Stimulated activated CD8-positive, alpha-beta memory T cell treated with anti-CD3 and anti-CD28 coated beads, Interleukin-15, amount 100 ng/mL, for 48 hours (primary cell): ENCODE results near the gene TRAFD1.
"Not testable (repeated sequence)": the region's sequence is repeated elsewhere in the genome, so short reads cannot be mapped to it uniquely, and the experiment has no call there.

Experiments used
- DNase-seq, 2 donors: peaks; one replicate each; pipeline ENCODE4 v3.0.0-alpha.2; 2020; ENCODE audit warnings: low read depth in 2 of 2

The TRAFD1 gene

GRCh38 chr12:112158461-112159145, 33.2 kb downstream of the TRAFD1 start:
- DNase-seq, result not testable (repeated sequence)

- no peak for DNase-seq
Measured at GRCh38 chr12:112159146-112159541, 33.8 kb downstream of the TRAFD1 start.

DNA sequence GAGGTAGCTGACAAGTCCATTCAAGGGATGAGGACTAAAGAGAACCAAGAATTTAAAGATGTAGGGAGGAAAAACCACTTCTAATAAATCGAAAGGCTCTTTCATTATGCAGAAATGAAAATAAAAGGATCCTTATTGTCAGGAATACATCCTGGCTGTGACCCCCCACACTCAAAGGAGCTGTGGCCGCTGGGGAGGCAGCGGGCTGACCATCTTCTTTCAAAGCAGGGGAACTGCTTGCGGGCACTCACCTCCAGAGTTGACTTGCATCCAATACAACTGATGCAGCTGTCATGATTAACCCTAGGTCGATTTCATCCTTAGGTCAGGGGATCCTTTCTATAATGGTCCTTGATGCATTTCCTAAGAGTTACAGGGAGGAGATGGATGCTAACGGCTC, 35.3 kb downstream of the TRAFD1 start:
- no peak for DNase-seq

- no peak for DNase-seq
Measured at GRCh38 chr12:112161711-112162110, 36.4 kb downstream of the TRAFD1 start.

DNA sequence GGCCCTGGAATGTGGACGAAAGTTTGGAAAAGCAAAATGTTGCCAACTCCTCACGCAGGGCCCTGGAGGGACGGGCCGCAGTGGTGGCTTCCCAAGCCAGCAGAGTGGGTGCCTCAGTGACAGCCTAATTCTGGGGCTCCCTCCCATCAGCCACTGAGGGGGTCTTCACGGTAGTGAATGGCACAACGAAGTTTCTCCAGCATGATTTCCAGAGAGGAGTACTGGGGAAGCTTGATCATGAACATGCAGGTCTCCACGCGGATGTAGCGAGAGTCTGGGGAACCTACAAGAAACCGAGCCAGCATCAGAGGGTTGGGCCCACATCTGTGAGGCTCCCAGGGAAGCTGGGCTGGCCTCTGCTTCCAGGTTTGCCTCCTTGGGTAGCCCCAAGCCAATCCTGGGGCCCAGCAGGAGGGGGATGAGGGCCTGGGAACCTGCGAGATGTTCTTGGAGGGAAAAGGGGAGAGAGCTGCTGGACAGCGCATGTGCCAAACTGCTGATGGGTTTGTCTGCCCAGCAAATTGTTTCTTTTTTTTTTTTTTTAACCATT, 37.0 kb downstream of the TRAFD1 start:
- no peak for DNase-seq

GRCh38 chr12:112163056-112163455, 37.7 kb downstream of the TRAFD1 start:
- DNase-seq, result no peak

DNA sequence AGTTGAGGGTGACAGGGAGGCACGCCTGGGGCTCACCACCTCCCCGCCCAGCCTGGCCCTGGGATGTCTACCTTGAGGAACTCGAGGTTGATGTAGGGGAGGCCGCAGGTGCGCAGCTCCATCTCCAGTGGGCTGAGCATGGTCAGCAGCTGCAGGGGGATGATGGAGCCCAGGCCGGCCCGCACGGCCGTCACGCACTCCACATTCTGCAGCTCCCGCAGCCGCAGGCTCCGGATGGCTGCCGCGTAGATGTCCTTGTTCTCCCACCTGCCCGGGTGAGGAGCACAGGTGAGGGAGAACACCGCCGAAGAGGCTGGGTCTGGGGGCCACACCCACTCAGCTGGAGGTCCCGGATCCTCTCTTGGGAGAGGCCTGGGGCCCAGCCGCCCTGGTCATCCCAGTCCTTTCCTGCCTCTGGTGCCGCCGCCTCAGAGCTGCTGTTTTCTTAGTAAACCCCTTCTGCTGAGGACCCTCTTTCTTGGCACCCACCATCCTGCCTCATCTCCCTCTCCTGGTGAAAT, 38.2 kb downstream of the TRAFD1 start:
- DNase-seq, result no peak

DNA sequence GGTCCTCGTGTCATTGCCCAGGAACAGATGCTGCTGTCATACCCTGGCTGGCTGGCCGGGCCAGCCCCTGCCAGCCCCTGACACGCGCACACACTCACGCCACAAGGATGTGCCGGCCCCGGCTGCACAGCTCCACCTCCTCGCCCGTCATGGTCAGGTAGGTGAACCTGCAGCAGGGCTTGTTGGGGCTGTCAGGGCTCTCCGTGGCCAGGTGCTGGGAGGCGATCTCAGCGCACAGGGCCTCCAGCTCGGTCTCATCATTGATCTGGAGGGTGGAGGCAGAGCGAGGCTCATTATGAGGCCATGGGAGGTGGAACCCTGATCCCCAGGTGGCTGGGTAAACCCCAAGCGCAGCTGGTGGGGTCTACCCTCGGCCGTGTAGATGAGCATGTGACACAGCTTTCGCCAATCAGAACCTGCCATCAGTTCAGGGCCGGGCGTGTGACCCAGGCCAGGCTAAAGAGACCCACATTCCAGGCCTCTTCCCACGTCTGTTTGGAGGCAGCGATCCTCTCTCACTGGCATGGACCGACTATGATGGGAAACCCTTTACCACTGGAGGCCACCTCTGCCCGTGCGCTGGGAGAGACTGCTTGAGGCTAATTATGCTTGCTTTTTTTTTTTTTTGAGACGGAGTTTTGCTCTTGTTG, 38.8 kb downstream of the TRAFD1 start:
- DNase-seq, result no peak

GRCh38 chr12:112165624-112166023, 40.3 kb downstream of the TRAFD1 start:
- DNase-seq, result no peak

- no peak for DNase-seq
Measured at GRCh38 chr12:112166051-112167015, 41.0 kb downstream of the TRAFD1 start.

GRCh38 chr12:112167031-112167461, 41.7 kb downstream of the TRAFD1 start:
- DNase-seq, result no peak

- no peak for DNase-seq
Measured at GRCh38 chr12:112167718-112168525, 42.6 kb downstream of the TRAFD1 start.

GRCh38 chr12:112168561-112168971, 43.2 kb downstream of the TRAFD1 start:
- DNase-seq, result no peak

GRCh38 chr12:112169161-112169872, 44.0 kb downstream of the TRAFD1 start:
- no peak for DNase-seq

DNA sequence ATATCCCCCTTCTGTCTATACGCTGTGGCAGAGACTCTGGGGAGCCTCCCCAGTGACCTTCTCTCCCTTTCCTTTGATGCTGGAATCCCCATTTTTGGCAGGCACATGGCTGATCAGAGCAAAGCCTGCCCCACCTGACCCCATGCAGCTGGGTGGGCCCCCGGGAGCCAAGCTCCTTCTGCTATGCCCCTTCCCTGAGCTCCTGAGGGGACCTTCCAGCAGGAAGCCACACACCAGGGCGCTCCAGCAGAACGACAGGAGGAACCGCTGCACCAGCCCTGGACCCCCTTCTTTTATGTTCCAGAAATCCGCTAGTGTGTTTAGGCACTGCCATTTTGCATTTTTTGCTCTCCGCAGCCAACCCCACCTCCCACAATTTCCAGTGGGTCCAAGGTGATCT, 44.6 kb downstream of the TRAFD1 start:
- DNase-seq, result no peak

DNA sequence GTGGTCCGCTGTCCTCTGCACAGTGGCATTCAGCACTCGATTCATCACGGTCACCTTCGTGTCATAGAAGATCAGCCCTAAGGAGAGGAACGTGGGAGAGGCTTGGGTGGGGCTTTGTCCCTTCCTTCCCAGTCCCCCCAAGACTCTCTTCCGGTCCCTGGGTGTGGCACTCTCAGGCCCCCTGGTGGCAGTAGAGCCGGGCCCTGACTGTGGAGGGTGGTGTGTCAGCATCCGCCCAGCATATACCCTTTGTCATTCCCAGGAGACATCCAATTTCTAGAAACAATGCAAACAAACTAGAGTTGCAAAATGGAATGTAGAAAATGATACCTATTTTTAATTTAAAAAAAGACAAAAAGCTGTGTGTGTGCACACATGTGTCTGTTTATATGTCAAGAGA, 45.0 kb downstream of the TRAFD1 start:
- no peak for DNase-seq

DNA sequence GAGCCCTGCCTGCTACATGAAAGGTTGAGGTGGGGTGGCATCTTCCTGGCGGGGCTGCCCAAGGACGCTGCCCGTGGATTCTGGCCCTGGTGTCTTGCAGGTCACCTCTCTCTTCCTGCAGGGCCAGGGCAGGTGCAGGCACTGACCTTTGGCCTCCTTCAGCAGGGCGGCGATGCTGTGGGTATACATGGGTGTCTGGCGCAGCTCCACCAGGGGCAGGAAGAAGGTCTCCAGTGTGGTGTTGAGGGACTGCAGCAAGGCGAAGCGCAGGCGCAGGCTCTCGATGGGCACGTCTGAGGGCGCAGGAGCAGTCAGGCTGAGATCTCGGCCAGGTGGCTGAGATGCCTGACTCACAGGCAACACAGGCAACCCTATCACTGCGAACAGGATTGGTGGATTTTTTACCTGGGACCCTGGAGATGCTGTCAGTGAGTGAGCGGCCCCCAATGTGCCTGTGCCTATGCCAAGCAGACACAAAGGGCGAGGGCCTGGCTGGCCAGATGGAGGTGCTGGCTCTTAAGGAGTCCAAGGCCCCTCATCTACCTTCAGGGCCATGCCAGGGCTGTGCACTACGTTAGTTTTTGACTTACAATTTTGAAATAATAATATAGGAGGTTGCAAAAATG, 45.7 kb downstream of the TRAFD1 start:
- no peak for DNase-seq

- no peak for DNase-seq
Measured at GRCh38 chr12:112172556-112173324, 47.4 kb downstream of the TRAFD1 start.
